Mesodermal cell (in vitro differentiated cells): ENCODE results near the gene SGSM1.

ENCODE experiments used
- H3K27ac ChIP-seq: 2 replicates; pipeline ENCODE4 v1.7.0; 2013; ENCODE audit warnings: mild to moderate bottlenecking, low read depth, low read length, moderate library complexity; ENCODE audit not compliant: severe bottlenecking
- H3K36me3 ChIP-seq: 2 replicates; pipeline ENCODE4 v1.7.1; 2013; ENCODE audit warnings: mild to moderate bottlenecking, low read length, moderate library complexity; ENCODE audit not compliant: control insufficient read depth, insufficient read depth
- H3K4me1 ChIP-seq: one replicate; pipeline ENCODE4 v1.7.1; 2013; ENCODE audit warnings: mild to moderate bottlenecking, low read length; ENCODE audit not compliant: insufficient read depth, control insufficient read depth, poor library complexity, severe bottlenecking
- H3K4me3 ChIP-seq: 2 replicates; pipeline ENCODE4 v1.7.0; 2013; ENCODE audit warnings: low read length, control low read depth, mild to moderate bottlenecking; ENCODE audit not compliant: insufficient read depth, poor library complexity, severe bottlenecking; ENCODE audit errors: extremely low read depth
- H3K9me3 ChIP-seq: 2 replicates; pipeline ENCODE4 v1.7.1; 2013; ENCODE audit warnings: mild to moderate bottlenecking, low read length, moderate library complexity; ENCODE audit not compliant: control insufficient read depth
- WGBS, 2 experiments: methylation state at CpG; one replicate each; pipeline ENCODE4 v1.1.5; 2013; ENCODE audit warnings: missing lambda C conversion rate in 2 of 2; ENCODE audit not compliant: insufficient coverage in 2 of 2; 5-methylcytosine and 5-hydroxymethylcytosine counted together

Gene SGSM1

GRCh38 chr22:24845041-24845898, 39.3 kb downstream of the SGSM1 start:
- WGBS, 2 experiments = 71 to 75% methylated on average over 9 to 12 of the region's 13 CpGs
- Histone ChIP-seq H3K9me3 (no peaks in the 10 kb centered on the region), H3K27ac (no peak overlapping the region), H3K4me3 (no peak overlapping the region), H3K36me3 (no peaks in the 10 kb centered on the region), H3K4me1 (peaks cover 4% of the 10 kb centered on the region)

GRCh38 chr22:24847490-24847889, 41.5 kb downstream of the SGSM1 start:
- H3K9me3 ChIP-seq = no peaks in the 10 kb centered on the region
- WGBS, 2 experiments = 96 to 97% methylated on average over 14 of the region's 14 CpGs
- no peaks in the 10 kb centered on the region for H3K36me3 ChIP-seq
- H3K4me1 ChIP-seq = peaks cover 4% of the 10 kb centered on the region
- no peak overlapping the region for H3K27ac ChIP-seq
- H3K4me3 ChIP-seq = no peak overlapping the region

GRCh38 chr22:24848559-24849168, 42.7 kb downstream of the SGSM1 start:
- H3K27ac ChIP-seq = no peak overlapping the region
- no peak overlapping the region for H3K4me3 ChIP-seq
- H3K9me3 ChIP-seq = no peaks in the 10 kb centered on the region
- H3K4me1 ChIP-seq = peaks cover 4% of the 10 kb centered on the region
- 78 to 88% methylated on average over 3 of the region's 4 CpGs for WGBS, 2 experiments
- no peaks in the 10 kb centered on the region for H3K36me3 ChIP-seq

DNA sequence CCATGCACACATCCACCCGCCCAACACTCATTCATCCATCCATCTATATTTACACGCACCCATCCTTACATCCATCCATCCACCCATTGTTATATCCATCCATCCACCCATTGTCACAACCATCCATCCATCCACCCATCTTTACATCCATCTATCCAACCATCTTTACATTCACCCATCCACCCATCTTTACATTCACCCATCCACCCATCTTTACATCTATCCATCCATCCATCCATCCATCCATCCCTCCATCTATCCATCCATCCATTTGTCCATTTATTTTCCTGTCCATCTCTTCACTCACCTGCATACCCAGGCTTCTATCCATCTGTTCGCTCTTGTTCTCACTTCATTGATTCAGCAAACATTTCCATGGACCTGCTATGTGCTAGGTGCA, 49.8 kb downstream of the SGSM1 start:
- no peaks in the 10 kb centered on the region for H3K9me3 ChIP-seq
- WGBS, 2 experiments = 75 to 90% methylated on average over 3 of the region's 3 CpGs

GRCh38 chr22:24857576-24857975, 51.6 kb downstream of the SGSM1 start:
- H3K27ac ChIP-seq = no peak overlapping the region
- no peaks in the 10 kb centered on the region for H3K9me3 ChIP-seq
- 82 to 100% methylated on average over 1 to 2 of the region's 2 CpGs for WGBS, 2 experiments
- no peaks in the 10 kb centered on the region for H3K4me1 ChIP-seq
- no peak overlapping the region for H3K4me3 ChIP-seq
- no peaks in the 10 kb centered on the region for H3K36me3 ChIP-seq

More for the DNA sequence above, 49.8 kb downstream of the SGSM1 start:
- no peak overlapping the region for H3K27ac ChIP-seq
- H3K4me3 ChIP-seq = no peak overlapping the region
- no peaks in the 10 kb centered on the region for H3K4me1 ChIP-seq
- no peaks in the 10 kb centered on the region for H3K36me3 ChIP-seq

DNA sequence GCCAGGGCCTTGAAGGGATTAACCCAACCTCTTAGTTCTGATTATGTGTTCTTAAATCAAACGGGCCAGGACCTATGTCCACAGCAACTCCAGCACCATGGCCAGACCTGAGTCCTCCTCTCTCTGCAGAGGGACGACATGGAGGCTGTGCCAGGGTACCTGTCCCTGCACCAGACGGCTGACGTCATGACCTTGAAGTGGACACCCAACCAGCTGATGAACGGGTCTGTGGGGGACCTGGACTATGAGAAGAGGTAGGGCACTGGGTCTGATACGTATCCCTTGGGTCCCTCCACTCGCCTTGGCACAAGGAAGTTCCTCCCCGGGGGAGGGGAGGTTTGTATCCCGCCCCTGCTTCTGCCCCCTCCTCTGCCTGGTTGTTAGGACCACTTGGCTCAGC, 53.6 kb downstream of the SGSM1 start:
- Histone ChIP-seq H3K9me3 (no peaks in the 10 kb centered on the region), H3K4me1 (no peaks in the 10 kb centered on the region)
- 80 to 89% methylated on average over 8 of the region's 9 CpGs for WGBS, 2 experiments

GRCh38 chr22:24865508-24865907, 59.5 kb downstream of the SGSM1 start:
- Histone ChIP-seq H3K4me1 (no peaks in the 10 kb centered on the region), H3K4me3 (no peak overlapping the region), H3K9me3 (no peaks in the 10 kb centered on the region), H3K36me3 (no peaks in the 10 kb centered on the region), H3K27ac (no peak overlapping the region)
- 81 to 82% methylated on average over 4 of the region's 4 CpGs for WGBS, 2 experiments

More for the DNA sequence above, 53.6 kb downstream of the SGSM1 start:
- Histone ChIP-seq H3K27ac (no peak overlapping the region), H3K4me3 (no peak overlapping the region), H3K36me3 (no peaks in the 10 kb centered on the region)

GRCh38 chr22:24867323-24868022, 61.5 kb downstream of the SGSM1 start:
- H3K9me3 ChIP-seq = no peaks in the 10 kb centered on the region
- no peaks in the 10 kb centered on the region for H3K4me1 ChIP-seq
- no peak overlapping the region for H3K4me3 ChIP-seq
- no peaks in the 10 kb centered on the region for H3K36me3 ChIP-seq
- WGBS, 2 experiments = 82 to 89% methylated on average over 7 to 8 of the region's 8 CpGs
- H3K27ac ChIP-seq = no peak overlapping the region

DNA sequence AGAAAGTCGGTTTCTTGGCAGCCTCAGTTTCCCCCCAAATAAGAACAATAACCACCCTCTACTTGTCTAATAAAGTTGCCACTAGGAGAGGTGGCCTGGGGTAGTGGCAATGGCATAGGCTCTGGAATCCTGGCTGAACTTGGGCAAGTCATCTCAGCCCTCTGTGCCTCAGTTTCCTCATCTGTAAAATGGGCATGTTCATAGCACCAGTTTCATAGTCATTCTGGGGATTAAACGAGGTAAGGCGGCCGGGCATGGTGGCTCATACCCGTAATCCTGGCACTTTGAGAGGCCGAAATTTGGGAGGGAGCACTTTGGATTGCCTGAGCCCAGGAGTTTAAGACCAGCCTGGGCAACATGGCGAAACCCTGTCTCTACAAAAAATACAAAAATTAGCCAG, 63.0 kb downstream of the SGSM1 start:
- Histone ChIP-seq H3K9me3 (no peaks in the 10 kb centered on the region), H3K27ac (no peak overlapping the region), H3K36me3 (no peaks in the 10 kb centered on the region), H3K4me1 (no peaks in the 10 kb centered on the region), H3K4me3 (no peak overlapping the region)
- WGBS, 2 experiments = 89 to 91% methylated on average over 6 of the region's 7 CpGs

DNA sequence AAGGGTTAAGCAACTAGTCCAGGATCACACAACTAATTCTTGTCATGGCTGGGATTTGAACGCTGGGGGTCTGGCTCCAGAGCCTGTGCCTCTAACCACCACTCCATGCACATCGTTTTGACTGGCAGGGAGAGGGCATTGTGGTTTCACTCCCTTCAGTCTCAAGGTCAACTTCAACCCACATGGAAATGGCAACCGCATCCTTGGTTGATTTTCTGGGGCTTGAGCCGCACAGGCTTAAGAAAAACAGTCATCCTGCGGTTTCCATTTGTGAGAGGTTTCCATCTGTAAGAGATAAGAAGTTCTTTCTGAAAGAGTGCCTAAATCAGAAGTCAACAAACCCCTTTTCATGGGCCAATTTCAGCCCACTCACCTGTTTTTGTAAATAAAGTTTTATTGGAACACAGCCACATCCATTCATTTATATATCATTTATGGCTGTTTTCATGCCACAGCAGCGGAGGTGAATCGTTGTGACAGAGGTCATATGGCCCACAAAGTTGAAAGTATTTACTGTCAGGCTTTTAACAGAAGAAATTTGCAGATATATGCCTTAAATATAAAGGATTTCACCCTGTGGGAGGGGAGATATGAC, 65.7 kb downstream of the SGSM1 start:
- Histone ChIP-seq H3K27ac (no peak overlapping the region), H3K4me1 (no peaks in the 10 kb centered on the region), H3K9me3 (no peaks in the 10 kb centered on the region), H3K4me3 (no peak overlapping the region), H3K36me3 (no peaks in the 10 kb centered on the region)
- 70 to 80% methylated on average over 3 to 4 of the region's 7 CpGs for WGBS, 2 experiments
